HUDEP-2 (cell line): ENCODE measurements around the gene NEDD4L.

Source experiments
- DNase-seq, 76 experiments: peaks; one replicate each; lab custom pipeline; 2025; ENCODE audit not compliant: unreplicated experiment in 76 of 76; lab: John Stamatoyannopoulos, UW

NEDD4L gene

DNA sequence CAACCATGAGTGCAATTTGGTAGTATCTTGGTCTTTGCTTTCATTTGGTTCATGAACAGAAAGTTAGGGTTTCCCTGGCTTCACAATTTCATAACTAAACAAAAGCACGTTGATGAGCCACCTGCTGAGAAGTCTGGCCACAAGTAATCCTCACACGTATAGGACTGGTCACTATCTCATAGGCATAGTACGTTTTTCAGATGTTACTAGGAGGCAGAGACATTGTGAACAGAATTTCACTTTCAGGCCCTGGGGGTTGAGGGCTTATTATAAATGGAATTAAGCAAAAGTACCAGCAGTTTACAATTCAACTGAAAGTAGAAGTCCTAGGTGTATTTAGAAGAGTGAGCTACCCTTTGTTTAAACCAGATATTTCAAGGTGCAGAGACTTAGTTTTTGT, 307.8 kb downstream of the NEDD4L start:
- DNase-seq, result no peak

DNA sequence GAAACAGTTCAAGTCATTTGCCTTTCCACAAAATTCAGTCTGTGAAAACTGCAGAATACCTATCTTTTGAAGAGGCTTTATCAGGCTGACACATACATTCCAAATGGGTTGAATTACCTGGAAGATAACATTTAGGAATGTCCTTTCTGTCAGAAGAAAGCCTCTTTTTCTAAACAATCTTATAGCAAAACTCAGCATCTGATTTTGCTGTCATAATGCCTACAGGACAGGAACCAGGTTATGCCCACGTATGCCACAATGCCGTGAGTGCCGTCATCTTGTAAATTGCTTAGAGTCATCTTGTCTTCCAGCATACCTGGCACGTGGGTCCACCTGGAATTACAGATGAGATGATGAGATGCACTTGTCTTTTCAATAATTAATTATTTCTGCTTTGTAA, 309.6 kb downstream of the NEDD4L start:
- no peak for DNase-seq

DNA sequence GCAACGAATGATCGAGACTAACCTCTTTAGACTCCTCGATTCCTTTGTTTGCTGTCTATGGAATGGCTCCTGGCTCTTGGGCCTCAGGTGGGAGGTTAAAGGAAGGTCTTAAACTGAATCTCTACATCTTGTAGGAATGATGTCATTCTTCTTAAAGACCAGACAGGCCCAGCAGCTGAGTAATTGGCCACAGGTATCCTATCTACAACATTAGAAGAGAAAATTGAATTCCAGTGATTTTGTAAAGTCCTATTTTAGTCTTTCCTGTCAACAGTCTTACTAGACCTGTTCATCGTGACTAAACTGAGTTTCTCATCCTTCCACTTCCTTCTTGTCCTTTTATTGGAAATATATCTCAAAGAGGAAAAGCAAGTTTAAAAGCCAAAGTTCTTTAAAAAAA, 310.0 kb downstream of the NEDD4L start:
- no peak for DNase-seq

DNA sequence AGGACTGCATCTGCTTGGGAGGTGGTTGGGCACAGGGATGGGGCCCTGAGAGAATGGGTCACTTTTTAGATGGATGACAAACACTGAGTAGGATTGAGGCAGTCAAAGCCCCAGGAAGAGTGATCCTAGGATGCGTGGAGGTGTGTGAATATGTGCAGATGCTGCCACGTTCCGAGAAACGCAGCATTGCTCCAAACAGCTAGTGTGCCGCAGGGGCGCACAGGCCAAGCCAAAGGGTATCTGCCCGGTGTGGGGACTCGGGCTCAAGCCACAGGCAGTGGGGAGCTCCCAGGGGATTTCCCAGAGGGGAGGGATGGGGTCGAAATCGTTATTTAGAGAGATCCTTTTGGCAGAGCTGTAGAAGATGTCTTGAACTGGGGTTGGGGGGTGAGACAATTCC, 310.8 kb downstream of the NEDD4L start:
- no peak for DNase-seq

DNA sequence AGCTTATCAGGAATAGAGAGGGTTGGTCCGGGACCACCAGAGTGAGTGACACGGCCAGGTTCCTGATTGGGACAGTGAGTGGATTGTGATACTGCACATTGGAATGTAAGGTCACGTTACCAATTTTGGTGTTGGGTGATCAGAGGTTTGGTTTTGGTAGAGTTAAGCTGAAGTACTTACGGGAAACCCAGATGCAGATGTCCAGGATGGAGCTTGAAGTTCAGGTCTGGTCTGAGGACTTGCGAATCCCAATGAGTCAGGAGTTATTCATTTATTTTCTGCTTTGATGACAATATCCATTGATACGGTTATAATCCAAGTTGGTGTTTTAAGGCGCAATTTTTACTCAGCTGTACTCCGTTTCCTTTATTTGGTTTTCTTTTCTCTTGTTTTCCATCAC, 311.2 kb downstream of the NEDD4L start:
- DNase-seq, result no peak

DNA sequence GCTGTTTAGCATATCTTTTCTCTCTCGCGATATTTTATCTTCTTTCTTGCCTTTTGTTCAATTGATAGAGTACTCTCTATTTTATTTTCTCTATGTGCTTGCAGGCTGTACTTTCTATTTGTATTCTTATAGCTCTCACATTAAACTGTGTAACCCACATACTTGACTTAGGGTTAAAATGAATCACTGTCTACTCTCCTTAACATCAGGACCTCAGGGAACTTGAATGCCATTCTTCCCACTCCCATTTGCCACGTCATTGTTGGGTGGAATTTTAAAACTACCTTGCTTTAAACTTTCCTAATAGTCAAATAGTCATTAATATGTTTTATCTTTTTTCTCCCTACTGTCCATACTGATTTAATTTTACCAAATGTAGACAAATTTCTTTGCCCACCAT, 315.2 kb downstream of the NEDD4L start:
- DNase-seq, result no peak

DNA sequence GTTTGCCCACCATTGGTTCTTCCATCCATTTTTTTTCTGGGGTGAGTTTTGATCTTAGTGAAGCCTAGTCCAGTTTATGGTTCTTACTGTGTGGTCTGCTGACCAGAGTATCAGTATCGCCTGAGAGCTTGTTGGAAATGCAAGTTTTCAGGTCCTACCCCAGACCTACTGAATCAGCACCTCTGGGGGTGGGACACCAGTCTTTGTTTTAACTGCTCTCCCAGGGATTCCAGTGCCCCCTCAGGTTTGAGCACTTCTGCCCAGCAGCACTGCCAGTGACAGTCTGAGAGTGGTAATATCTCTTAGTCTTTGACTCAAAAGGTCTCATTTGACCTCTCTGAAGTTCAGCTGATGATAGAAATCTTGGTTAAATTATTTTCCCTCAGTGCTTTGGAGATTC, 315.6 kb downstream of the NEDD4L start:
- DNase-seq, result no peak

DNA sequence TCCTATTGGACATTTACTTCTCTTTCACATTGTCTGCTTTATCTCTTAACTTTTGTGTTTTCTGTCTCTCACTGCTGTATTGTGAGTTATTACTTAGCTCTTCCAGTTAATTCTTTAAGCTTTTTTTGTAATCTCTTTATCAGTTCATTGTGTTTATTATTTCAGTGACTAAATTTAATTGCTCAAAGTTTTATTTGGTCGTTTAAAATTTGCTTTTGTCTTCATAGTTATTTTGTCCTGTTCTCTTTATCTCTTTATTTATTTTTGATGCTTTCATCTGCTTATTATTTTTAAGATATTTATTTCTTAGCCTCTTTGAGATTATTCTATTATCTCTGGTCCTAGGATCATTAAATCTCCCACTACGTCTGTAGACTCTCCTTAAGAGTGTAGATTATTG, 316.3 kb downstream of the NEDD4L start:
- DNase-seq, result no peak

DNA sequence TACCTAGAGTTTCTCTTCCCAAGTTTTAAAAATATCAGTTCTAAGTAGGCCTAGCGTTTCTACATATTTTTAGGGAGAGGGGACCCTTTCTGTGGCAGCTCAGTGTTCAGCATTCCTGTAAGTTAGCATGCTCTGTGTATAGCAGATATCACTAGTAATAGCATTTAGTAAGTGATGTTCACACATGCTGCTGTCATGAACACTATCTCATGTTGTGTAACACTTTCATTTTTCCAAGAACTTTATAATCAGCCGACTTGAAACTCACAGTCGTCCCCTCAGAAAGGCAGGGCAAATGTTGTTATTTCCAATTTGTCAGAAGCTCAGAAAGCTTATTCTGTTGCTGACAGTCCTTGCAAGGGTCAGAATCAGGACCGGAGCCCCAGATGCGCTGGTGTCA, 317.2 kb downstream of the NEDD4L start:
- no peak for DNase-seq

DNA sequence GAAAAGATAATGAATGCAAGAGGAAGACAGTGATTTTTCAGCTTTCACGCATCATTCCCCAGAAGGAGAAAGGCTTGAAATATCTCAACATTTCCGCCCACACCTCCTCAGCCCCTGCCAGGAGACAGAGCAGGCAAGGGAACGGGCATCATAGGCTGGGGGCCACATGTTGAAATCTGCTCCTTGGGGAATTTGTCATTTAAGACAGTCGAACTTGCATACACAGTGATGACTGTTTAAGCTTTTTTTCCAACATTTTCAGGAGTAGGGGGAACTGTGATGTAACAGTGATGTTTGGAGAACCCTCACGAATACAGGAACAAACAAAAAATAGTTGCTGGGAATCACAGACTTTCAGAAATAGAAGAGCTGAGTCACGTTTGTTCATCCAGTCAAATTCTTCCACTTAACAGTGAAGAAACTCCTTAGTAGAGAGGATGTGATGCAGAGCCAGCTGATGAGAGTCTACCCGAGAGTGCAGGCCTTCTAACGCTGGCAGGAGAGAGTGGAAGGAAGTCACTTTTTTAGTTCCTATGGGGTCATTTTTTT, 318.1 kb downstream of the NEDD4L start:
- no peak for DNase-seq

DNA sequence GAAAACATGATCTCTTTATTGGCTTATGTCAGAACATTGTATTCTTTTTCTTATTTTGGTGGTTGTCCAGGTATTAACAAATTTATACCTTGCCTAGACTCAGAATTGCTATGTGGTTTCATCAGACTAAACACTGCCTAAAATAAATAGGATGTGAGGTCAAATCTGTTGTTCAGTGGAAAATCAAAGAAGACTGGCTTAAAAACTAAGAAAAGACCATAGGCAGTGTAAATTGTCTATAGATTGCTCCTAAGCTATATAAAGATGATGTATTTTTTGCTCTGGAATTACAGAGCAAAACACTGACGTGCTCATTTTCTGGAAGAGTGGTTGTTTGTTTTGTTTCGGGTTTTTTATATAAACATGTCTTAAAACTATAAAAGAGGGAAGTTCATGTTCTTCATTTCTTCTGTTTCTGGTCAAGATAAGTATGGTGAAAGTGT, 318.8 kb downstream of the NEDD4L start:
- no peak for DNase-seq

DNA sequence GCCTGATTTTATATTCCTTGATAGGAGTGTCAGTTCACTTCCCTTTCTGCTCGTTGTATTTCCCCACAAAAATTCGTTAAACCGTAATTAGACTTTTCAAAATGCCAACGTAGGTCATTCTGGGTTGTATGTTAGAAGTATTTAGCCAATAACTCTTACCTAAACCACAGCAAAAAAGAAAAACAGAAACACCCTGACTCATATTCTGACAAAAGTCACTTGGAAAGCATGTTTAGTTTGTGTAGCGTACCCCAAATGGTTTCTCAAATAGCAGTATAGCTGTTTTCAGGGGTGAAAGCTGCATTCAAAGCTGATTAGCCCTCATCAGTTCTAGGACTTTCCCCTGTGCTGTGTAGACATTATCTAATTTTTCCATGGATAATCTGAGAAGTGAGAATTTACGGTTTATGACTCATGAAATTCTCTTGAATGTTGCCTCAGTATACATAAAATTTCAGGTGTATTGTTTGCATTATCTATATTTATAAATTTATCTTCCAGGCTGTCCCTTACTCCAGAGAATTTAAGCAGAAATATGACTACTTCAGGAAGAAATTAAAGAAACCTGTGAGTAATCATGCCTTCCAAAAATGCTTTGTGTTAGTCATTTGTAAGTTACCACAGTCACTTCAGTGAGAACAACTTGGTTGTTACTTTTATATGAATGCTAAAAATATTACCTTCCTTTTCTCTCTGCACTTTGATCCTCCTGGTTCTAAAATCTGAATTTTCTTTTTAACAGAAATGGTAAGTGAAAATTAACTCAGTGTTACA, 319.9 kb downstream of the NEDD4L start:
- DNase-seq, result no peak

DNA sequence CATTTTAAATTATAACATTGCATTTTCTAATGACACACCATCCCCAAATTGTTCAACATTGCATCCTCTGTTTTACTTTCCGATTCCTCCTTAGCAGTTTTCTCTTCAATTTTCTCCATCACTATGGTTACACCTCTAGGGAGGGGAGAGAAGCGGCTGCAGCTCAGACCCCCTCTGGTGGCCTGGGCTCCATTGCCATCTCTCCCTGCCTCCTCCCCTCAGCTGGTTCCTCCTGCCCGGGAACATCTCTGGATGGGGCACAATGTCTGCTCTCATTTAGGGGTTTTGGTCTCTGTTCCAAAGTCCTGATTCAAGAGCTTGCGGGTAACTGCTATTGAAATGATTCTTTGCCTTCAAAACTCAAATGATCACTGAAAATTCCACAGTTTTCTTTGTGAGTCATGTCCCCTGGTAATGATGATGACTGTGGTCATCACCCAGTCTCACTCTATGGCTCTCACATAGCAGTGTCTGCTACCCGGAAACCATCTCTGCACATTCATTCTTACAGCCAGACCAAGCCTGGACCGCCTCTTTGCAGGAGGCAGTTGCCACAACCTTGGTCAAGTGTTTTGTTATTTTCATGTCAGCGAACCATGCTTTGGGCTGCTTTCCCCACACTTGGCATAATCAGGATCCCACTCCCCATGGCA, 321.0 kb downstream of the NEDD4L start:
- no peak for DNase-seq

DNA sequence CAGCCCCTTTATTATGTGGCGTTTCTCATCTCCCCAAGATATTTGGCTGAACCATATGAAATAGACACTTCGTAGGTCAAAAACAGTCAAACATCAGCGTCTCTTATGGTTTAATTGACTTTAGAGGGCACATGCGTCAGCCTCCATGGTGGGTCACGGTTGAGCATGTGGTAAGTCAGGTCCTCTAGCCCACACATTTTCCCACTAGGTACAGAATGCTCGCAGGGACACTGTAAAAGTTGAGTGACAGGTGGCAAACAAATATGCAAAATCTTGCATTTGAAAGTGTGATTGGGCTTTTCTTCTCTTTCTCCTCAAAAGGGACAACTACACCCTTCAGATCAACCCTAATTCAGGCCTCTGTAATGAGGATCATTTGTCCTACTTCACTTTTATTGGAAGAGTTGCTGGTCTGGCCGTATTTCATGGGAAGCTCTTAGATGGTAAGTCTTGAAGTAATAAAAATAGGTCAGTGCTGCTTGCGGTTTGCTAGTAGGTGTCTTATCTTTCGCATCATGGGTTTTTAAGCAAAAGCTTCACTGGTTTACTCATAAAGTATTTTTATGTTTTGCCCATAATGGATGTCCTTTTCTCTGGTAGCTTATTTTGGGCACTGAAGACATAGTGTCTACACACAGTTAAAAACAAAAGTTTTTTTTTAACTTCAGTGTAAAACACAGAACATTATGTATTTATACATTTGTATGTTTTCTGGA, 323.6 kb downstream of the NEDD4L start:
- no peak for DNase-seq

DNA sequence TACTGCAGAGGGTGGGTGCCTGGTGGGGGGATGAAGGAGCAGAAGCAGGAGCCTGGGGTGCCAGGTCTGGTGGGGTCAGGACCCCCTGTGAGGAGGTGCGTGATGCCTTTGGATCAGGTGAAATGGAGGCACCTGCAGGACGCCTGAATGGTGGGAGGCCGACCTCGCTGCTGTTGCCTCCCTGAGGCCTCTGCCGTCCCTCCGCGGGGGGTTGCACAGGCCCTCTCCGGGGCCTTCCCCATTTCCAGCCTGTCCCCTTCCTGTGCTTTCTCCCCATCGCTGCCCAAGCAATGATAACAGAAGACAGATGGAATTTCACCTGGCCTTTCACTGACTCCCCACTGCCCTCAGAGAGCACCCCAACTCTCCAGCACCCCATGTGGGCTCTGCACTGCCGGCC, 325.6 kb downstream of the NEDD4L start:
- DNase-seq, result no peak

DNA sequence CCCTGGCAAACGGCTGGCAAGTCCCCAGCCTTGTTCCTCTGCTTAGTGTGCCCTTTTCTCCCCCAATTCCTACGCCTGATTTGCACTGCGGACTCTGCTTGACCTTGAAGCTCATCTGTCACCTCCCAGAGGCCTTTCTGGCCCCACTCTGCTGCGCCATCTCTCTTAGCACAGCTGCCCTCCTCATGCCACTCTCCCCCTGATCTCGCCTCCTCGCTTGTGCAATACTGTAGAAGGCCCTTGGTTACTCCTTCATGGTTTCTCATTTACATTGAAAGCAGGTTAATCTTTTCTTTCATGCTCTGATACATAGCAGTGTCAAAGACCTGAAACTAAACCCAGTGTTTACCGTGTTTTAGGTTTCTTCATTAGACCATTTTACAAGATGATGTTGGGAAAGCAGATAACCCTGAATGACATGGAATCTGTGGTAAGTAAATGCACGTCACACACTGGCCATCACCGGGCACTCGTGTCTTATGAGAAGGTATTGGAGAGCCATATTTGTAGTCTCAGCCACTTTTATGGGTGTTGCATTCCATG, 326.1 kb downstream of the NEDD4L start:
- DNase-seq, result no peak

DNA sequence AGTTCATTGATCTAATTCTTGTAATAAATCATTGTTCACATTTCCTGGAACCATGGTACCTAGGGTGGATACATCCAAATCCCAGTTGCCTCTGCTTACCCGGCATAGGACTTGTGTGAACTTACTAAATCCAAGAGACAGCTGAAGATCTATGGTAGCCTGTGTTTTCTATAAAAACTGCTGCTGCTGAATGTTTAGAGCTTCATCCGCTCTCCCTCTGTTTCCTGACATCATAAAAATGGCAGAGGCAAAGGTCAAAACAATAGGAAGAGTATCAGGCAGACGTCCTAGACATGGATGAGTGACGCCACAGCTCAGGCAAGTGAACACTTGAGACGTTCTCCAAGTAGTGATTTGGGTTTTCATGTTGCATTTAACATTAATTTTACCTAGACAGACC, 326.6 kb downstream of the NEDD4L start:
- DNase-seq, result no peak

DNA sequence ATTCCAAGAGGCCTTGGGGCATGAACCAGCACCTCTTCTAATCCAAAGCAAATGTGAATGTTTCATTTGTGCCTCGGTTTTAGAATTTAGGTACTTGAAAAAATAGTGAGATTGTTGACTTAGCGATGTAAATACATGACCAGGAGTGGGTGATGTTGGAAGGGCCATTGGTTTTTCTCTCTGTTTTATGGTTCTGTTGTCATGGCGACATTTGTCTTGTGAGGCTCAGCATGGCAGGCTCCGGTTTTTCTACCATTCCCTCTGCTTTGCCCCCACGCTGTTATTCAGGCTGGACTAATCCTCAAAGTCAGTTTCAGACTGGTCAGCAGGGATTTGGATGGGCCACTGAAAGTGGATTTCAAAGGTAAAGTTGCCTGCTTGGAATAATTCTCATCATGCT, 329.5 kb downstream of the NEDD4L start:
- DNase-seq, result no peak

DNA sequence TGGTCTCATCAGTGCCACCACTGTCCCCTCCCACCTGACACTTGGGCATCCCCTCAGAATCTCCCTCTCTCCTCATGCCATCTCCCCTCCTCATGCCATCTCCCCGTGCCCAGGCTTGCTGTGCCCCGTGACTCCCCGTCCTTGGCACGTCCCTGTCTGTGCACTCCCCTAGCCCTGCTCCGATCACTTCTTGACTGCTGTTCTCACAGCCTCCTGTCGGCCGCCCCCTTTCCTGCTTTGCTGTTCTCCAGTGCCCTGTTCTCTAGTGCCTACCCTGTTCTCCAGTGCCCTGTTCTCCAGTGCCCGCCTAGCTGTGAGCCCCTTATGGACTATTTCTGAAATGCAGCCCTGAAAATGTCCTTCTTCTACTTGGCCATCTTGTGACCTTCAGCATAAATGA, 331.0 kb downstream of the NEDD4L start:
- DNase-seq, result no peak

DNA sequence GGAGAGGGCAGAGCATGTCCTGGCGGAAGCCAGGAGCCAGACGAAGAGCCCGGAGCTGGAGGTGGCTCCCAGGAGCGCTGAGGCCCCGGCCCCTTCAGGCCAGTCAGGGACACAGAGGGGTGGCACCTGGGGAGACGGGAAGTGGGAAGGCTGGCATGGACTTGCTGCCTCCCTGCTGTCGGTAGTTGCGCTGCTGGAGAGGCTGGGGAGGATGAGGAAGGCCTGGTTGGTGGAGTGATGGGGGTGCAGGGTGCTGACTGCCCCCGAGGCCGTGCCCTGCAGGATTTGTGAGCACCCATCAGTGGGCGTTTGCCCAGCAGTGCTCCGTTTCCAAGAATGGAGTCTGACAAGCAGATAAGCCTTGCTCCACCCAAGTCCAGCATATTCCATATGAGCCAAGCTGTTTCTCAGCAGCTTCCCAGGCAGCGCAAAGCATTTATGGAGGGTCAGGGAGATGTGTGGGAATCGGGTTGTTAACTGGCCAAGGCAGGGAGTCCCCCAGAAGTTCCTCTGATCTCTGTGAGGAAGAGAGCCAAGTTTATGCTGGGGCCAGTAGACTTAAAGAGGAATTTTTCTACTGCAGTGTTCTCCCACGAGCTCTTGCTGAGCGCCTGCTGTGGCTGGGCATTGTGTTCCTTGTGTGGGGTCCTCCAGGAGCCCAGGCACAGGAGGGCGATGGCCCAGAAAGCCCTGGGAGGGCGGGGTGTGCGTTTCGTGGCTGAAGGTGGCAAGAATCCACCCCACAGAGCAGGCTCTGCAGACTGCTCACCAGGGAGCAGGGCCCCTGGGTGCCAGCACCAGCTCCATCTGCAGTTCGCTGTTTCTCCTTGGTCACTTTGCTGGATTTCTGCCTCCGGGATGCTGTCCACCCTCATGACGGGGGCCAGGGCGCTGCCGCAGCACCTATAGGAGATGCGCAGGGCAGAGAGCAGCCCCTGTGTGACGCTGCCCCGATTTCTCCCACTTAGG, 334.7 kb downstream of the NEDD4L start:
- no peak for DNase-seq
